GM19025 (cell line): Measurements from ENCODE around the gene SNRNP40.

Experiments used
- ATAC-seq: cut with Tn5 transposase; IDR thresholded peaks from one replicate; pipeline ENCODE4 v1.9.1; 2021; ENCODE audit warnings: mild to moderate bottlenecking, low read depth, moderate library complexity; ENCODE audit not compliant: unreplicated experiment

Gene SNRNP40

DNA sequence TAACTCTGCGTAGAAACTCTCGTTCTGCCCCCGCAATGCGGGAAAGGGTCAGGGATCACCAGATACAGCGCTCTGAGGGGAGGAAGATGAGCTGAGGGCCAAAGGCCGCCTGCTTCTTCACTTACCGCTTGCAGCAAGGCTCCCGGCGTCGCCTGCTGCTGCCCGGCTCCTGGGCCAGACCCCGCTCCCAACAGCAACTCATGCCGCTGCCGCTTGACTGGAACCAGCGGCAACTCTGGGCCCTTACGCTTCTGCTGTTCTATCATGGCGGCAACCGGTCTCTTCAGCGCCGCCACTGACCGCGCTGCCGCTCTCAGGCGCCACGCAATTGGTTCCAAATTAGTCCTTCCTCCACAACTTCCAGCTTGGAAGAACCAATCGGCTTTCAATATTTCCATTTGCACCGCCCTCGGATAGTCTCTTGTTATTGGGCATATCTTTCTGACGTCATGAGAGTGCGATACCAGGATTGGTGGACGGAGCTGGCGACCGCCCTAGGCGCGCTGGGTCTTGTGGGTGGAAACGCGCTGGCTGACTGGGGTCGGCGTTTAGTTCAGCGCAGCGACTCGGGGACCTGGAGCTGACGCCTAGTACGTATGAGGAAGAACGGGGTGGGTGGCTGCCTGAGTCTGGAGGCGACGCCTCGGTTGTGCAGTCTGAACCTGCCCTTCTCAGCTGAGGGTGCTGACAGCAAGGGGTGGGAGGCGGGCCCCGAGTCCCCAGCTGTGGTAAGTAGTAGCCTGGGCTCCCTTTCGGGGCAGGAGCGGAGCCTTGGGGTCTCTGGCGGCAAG lies at the start of gene SNRNP40, which contains the start of gene ZCCHC17:
SNRNP40 (minus strand) TSS at position 303 of the 791 bp plus-strand sequence; CDS start at position 266, 37 bp downstream.
ZCCHC17 (plus strand) TSS at position 547 of the 791 bp plus-strand sequence. CDS start 13,067 bp downstream, outside the sequence.
- peak; percentile 96 for ATAC-seq

DNA sequence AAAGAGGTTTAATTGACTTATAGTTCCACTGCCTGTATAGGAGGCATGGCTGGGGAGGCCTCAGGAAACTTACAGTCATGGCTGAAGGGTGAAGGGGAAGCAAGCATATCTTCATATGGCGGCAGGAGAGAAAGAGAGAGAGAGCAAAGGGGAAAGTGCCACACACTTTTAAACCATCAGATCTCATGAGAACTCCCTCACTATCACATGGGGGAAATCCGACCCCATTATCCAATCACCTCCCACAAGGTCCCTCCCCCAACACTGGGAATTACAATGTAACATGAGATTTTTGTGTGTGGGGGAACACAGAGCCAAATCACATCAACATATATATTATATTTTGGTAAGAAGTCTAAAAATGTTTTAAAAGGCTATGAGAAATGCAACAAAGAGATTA lies 49.0 kb upstream of the SNRNP40 start:
- ATAC-seq = no peak

DNA sequence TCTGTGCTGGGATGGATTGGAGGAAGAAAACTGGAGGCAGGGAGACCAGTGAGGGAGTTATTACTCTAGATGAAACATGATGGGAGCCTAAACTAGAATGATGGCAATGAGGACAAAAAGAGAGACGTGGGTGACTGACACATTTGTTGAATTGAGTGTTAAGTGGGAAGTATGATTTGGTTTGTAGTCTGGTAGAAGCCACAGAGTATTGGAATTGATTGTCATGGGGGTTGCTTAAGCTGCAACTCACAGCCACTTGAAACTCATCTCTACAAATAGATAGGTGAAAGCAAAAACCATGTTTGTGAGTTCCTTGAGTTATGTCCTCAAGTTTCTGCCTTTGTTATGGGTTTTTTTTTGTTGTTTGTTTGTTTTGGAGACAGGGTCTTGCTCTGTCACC lies 47.9 kb upstream of the SNRNP40 start:
- ATAC-seq = no peak

DNA sequence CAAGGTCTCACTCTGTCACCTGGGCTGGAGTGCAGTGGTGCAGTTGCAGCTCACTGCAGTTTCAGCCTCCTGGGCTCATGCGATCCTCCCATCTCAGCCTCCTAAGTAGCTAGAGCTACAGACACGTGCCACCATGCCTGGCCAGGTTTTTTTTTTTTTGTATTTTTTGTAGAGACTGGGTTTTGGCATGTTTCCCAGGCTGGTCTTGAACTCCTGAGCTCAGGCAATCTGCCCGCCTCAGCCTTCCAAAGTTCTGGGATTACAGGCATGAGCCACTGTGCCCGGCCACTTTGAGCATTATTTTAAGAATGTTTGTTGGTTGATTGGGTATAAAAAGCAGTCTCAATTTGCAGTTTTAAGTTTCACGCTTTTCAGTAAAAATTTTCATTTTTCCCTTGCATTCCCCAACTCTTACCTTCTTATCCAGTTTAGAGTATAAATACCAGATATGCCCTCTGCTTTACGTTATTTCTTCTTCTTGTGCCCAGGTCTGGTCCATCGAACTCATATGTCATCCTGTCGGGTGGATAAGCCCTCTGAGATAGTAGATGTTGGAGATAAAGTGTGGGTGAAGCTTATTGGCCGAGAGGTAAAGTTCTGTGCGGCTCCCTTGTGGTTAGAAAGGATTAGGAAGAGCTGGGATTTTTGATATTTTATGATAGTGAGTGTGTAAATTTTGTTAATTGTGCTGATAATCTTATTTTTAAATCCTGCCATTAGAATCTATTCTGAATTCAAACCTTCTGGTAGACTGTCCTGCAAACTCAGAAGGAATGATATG lies 40.3 kb upstream of the SNRNP40 start:
- ATAC-seq = no peak

DNA sequence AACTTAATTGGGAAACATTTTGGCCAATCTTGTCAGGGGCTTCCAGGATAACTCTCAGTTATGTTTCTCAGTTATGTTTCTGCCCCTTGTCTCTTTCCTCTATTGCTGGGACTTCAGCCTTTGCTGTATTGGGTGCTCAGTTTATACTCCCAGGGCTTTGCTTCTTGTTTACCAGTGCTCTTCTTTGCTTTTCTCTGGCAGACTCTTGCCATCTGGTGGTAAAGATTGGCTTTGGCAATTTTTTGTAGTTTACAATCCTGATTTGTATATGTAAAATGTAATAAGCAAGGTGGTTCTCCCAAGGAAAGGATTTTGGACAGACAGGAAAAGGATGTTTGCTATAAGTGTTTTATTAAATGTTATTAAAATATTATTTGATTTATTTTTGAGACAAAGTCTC lies 38.4 kb upstream of the SNRNP40 start:
- ATAC-seq = no peak

DNA sequence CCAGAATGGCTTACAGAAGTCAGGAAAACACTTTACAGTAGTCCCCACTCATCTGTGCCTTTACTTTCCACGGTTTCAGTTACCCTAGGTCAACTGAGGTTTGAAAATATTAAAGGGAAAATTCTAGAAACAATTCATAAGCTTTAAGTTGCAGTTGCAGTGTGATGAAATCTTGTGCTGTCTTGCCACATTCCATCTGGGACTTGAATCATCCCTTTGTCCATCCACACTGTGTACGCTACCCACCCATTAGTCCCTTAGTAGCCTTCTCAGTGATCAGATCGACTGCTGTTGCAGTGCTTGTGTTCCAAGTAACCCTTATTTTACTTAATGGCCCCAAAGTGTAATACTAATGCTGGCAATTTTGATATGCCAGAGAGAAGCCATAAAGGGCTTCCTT lies 30.8 kb upstream of the SNRNP40 start:
- ATAC-seq = no peak

DNA sequence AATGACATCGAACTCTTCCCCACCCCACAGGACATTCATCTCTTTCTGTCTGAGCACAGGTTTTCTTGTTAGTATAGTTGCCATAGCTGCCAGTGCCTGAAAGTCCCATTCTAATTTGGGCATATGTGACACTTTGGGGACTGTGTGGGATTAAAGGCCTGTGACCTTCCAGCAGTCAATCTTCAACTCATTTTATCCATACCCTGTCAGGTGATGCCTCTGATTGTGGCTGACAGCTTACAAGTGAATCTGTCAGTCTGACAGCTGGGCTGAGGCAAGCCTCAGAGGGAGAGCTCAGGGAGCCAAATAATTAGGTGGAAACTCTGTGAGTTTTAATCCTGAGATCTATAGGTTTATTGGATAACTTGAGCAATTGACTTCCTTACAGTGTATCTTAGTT lies 29.9 kb upstream of the SNRNP40 start:
- ATAC-seq = no peak

DNA sequence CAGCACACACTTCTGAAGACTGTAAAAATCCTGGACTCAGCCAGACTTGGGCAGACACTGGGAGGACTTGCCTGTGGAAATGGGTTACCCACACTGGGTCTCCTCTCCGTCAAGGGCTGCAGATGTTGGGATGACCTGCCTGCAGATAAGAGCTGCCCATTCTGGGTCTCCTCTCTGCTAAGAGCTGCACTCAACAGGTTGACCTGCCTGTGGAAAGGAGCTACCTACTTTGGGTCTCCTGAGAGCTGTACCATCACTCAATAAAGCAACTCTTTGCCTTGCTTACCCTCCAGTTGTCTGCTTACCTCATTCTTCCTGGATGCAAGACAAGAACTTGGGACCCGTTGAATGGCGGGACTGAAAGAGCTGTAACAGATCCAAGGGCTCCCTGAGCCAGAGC lies 28.4 kb upstream of the SNRNP40 start:
- no peak for ATAC-seq

DNA sequence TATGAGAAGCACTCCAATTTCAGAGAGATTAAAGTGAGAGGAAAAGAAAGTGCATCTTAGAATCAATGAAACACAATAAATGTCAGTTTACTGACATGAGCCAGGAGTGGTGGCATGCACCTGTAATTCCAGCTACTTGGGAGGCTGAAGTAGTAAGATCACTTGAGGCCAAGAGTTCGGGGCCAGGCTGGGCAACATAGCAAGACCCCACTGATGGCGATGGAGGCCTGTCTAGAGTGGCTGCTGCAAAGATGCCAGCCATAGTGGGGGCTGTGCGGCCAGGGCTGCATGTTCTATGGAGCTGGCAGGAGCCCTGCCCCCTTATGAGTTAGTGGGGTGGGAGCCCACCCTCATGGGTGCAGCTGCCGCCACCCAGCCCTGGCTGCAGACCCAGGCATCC lies 27.5 kb upstream of the SNRNP40 start:
- no peak for ATAC-seq

DNA sequence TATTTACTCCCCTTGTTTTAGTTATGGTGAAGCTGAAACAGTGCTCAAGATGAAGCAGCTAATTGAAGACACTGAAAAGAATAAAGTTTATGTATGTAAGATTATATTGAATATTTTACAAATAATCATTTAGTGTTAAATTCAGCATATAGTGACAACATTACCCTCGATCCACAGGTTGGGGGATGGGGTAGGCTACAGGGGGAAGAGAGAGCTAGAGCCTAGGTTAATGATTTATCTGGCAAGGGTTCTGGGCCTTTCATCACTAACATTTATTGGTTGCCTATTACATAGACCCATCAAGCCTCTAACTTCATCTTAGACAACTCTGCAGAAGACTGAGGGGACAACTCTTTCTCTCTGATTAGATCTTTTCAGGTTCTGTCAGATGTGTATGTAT lies 21.6 kb upstream of the SNRNP40 start:
- ATAC-seq = no peak

DNA sequence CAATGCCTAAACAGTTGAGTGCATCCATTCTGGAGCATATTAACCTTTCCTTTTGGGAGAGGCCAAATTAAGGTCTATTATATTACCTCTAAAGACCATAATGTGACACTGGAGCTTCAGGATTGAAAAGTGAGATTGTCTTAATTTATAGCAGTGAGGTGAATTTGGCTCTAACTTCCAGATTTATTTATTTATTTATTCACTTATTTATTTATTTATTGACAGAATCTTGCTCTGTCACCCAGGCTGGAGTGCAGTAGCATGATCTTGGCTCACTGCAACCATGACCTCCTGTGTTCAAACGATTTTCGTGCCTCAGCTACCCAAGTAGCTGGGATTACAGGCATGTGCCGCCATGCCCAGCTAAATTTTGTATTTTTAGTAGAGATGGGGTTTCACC lies 19.3 kb upstream of the SNRNP40 start:
- no peak for ATAC-seq

DNA sequence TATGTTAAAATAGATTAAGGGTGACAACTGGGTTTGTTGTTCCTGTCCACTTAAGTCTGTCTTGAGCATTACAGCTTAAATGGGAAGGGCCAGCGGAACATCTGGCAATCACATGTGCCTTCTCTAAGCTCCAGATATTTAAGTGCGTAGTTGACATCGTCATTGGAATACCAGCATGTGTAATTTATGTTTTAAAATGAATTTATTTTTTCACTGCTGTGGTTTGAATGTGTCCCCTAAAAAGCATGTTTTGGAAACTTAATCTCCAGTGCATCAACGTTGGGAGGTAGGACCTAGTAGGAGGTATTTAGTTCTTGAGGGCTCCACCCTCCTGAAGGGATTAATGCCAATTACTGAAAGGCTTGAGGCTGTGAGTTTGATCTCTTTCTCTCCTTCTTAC lies 13.6 kb upstream of the SNRNP40 start:
- ATAC-seq = no peak

DNA sequence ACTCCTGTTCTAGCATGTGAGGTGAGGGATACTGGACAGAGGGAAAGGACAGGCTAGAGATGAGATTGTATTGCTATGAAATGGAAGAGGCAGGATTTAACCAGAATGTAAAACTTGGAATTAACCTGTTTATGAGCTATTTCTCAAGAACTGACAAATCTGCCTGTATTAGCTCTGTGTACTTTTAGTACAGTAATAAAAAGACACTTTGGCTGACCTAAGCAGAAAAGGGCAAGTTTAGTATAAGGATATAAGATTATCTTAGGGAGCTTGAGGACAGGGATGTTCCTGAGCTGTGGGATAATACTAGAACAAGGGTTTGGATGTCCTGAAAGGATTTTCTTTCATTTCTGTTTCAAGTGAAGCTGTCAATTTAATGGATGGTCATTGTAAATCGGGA lies 11.4 kb upstream of the SNRNP40 start:
- no peak for ATAC-seq

DNA sequence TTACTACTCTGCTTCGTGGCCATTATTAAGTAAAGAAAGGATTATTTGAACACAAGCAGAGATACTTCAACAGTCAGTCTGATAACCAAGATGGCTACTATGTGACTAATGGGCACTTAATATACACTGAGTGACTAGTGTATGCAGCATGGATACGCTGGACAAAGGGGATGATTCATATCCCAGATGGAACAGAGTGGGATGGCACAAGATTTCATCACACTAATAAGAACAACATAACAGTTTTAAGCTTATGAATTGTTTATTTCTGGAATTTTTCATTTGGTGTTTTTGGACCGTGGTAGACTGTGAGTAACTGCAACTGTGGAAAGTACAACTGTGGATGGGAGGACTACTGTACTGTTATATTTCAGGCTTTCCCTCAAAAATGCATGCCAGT lies 9.7 kb upstream of the SNRNP40 start:
- ATAC-seq = no peak

DNA sequence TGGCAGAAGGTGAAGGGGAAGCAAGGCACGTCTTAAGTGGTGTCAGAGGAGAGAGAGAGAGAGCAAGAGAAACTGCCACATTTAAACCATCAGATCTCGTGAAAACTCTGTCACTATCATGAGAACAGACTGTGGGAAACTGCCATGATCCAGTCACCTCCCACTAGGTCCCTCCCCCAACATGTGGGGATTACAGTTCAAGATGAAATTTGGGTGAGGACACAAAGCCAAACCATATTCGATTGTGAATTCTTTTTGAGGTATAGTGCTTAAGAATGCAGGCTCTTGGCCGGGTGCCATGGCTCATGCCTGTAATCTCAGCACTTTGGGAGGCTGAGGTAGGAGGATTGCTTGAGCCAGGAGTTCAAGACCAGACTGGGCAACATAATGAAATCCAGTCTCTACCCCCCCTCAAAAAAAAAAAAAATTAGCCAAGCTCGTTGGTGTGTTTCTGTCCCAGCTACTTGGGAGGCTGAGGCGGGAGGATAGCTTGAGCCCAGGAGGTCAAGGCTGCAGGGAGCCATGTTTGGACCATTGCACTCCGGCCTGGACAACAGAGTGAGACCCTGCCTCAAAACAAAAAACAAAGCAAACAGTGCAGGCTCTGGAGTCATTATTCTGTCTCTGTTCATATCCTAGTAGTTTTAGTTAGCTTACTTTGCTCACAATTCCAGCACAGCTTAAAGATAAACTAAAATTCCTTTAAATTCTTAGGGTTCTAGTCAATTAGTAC lies 6.3 kb upstream of the SNRNP40 start:
- no peak for ATAC-seq

DNA sequence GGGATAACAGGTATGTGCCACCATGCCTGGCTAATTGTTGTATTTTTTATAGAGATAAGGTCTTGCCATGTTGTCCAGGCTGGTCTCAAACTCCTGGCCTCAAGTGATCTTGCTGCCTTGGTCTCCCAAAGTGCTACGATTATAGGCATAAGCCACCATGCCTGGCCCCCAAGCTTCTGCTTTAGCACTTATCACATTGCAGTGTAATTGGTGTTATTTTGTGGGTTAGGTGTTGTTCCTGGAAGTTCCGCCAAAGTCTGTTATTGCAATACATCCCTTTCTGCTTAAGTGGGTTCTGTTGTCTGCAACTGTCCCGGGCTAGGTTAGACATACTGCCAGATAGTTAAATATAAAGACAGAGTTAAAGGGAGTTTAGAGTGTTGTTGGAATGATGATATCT lies 3.6 kb upstream of the SNRNP40 start:
- ATAC-seq = no peak

DNA sequence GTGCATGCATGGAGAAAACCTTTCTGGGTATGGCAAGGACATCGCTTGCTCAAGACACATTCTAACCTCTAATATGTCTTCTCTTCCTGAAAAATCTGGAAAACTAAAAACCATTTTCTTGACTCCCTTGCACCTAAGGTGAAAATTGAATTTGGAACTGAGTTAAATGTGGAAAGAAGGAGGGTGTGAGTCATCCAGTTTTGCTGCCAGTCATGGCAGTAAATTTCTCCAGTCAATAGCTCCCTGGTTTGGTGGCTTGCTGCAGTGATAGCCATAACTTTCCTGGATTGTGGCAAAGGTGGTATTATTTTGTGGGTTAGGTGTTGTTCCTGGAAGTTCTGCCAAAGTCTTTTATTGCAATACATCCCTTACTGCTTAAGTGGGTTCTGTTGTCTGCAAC lies 2.8 kb upstream of the SNRNP40 start:
- ATAC-seq = no peak

DNA sequence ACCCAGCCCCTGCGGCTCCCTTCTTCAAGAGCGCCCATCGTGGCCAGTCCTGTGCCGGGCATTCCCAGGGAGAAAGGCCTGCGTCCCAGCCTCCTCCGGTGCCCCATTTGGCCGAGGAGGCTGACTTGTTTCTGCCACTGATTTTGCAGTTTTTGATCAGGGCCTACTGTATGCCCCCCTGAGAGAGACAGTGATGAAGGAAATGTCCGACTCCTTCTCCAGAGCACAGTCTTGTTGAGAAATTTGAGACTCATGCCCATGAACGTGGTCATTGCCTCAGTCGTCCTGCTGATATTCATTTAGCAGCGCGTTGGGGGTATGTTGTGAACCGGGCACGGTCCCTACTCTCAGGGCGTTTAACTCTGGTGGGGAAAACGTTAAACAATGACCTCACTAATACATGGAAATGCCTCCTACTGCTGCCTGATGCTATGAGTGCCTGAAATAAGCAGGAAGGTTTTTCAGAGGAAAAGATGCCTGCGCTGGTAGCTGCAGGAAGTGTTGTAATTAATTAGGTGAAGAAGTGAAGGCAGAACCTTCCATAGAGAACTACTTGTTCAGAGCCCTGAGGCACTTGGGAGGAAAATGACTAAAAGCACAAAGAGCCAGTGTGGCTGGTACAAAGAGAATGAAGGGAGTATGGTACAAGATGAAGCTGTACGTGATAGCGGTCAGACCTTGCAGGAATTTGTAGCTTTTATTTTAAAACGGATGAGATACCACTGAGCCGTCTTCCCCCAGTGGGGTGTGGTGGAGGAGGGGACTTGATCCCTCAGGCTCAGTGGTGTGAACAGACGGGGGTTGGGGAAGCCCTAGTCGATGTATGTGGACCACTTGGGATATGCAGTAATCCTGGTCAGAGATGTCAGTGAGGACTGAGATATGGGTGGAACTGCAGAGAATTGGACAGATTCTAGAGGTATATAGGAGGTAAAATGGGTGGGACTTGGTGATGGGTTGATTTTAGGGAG lies 974 bp upstream of the SNRNP40 start:
- ATAC-seq = no peak

DNA sequence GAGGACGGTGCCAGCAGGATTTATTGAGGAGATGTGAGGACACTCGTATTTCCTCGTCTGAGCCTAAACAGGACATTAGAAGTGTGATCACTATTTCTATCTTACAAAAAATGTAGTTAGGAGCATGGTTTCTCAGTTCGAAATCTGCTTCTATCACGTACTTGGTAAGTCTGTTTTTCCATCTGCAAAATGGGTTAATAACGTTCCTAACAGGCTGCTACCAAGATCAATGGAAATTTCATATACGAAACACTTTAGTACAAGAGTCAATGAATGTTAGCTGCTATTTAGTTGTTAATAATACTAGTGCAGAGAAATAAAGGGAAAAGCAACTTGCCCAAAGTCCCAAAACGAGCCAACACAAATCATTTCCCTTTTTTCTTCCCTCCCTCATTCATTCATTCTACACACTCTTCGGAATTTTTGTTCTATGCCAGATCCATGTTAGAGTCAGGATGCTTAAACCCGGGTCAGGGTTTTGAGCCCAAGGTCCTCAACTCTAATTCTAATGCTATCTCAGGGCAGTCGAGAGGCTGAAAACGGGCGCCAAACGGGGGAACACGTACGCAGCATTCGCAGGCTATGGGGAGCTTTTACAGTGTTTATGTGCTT lies 608 bp downstream of the SNRNP40 start:
- no peak for ATAC-seq

DNA sequence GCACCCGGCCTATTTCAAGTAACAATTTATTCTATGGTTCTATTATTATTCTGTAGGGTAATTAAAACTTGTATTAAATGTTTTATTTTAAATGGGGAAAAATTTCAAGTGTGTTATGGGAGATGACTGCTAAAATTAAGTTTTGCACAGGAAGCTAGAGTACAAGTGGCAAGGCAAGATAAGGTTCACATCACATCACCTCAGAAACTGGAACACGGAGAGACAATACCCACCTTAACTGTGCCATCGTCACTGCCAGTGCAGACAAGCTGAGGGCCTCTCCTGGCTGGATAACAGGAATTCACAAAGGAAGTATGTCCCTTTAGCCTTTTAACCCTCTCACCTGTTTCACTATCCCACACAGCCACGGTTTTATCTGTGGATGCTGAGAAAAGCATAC lies 7.6 kb downstream of the SNRNP40 start:
- ATAC-seq = no peak
